ENCODE results near the gene NF2.

NF2 gene

GRCh38 chr22:29617922-29618629 lies 14.6 kb downstream of the NF2 start:
- H3K27ac ChIP-seq = peak overlapping the region; percentile 28; the same call in 1 of the 2 replicates

DNA sequence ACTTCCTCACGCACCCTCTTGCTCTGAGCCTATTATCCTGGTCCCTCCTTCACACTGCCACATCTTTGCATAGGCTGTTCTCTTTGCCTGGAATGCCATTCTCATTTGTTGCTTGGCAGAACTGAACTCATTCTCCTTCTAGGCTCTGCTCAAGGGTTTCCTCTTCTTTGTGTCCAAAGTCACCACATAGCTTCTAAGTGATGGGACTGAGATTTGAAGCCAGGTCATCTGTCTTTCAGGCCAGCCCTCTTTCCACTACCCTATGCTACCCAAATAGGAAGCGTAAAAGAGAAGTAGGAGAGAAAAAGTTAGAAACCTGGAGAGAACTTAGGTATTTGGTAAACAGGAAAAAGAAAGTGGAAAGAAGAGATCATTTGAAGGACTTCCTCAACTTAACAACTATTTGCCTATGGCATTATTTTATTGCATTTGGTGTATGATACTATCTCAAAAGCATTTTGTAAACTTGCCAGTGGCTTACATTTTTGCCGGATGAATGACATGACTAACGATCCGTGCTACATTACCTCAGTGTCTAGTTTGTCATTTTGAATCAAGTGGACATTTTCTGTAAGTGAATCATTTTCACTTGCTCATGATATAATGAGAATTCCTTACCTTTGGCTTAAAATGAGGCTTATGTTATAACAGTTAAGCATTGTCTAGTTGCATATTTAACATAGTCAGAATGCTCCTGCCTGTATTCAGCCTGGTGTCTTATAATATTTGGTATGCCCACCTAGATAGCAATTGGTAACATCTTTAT lies 18.5 kb downstream of the NF2 start:
- no peak for TF ChIP-seq CTCF (conservative IDR thresholded peaks at IDR 0.05)
- H3K27ac ChIP-seq = peak overlapping the region; percentile 31

More at GRCh38 chr22:29617922-29618629, 14.6 kb downstream of the NF2 start:
- TF ChIP-seq CTCF (conservative IDR thresholded peaks at IDR 0.05) = no peak

DNA sequence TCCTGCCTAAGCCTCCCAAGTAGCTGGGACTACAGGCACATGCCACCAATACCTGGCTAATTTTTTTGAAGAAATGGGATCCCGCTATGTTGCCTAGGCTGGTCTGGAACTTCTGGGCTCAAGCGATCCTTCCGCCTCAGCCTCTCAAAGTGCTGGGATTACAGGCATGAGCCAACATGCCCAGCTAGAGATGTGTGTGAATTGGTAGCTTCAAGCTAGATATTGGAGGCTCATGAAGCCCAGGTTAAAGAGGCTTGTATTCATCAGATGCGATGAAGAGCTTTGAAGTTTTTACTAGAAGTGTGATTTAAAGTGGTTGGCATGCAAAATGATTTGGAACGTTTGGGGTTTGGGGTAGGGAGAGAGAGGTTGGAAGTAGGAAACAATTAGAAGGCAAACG lies 19.6 kb downstream of the NF2 start:
- TF ChIP-seq CTCF (conservative IDR thresholded peaks at IDR 0.05) = no peak
- no peak overlapping the region for H3K27ac ChIP-seq

- H3K27ac ChIP-seq = no peak overlapping the region
- no peak for TF ChIP-seq CTCF (conservative IDR thresholded peaks at IDR 0.05)
These were observed 20.2 kb downstream of the NF2 start for GRCh38 chr22:29623553-29624169.

DNA sequence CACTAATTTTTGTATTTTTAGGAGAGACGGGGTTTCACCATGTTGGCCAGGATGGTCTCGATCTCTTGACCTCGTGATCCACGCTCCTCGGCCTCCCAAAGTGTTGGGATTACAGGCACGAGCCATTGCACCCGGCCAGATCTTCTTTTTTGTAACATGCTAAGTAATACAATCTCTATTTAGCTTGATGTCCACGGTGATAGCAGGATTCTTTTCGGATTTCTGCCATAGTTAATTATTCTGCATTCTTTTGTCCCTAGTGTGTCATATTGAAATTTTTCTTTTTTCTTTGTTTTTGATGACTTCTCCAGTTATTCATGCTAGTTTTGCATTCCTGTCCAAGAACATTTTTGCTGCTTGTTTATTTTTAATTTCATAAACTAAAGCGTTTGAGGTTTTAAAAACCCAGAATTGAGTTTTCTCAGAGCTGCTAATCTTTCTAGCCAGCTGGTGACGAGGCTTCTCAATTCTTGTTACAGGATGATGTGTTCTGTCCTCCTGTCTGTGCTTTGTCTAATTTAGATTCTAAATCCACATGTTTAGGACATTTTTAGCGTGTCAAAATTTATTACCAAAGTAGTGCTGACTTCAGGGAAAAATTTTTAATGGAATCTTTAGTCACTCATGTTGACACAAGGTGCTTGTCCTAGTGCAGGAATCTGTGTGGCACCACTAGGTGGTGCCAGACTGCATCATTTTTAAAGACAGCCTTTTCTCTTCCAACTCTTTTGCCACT lies 21.8 kb downstream of the NF2 start:
- H3K27ac ChIP-seq = no peak overlapping the region; the same call in 1 of the 2 replicates
- TF ChIP-seq CTCF (conservative IDR thresholded peaks at IDR 0.05) = peak; percentile 95

GRCh38 chr22:29626497-29627195 lies 23.2 kb downstream of the NF2 start:
- TF ChIP-seq CTCF (conservative IDR thresholded peaks at IDR 0.05) = no peak
- H3K27ac ChIP-seq = peak overlapping the region; percentile 32

All from VCaP (cell line).